GM23248 (cell line): ENCODE data around the gene KLHL4.

Experiments used
- EZH2 ChIP-seq: fragments of 200-600 bp; sonication (generic); IDR thresholded peaks from 2 replicates; pipeline ENCODE4 v1.6.1; 2018; ENCODE audit warnings: antibody characterized with exemption, mild to moderate bottlenecking; ENCODE audit not compliant: insufficient read depth, poor library complexity, severe bottlenecking
- EZH2phosphoT487 ChIP-seq: fragments of 200-600 bp; sonication (generic); IDR thresholded peaks from 2 replicates; pipeline ENCODE4 v1.6.1; 2018; ENCODE audit warnings: antibody characterized with exemption, moderate library complexity, mild to moderate bottlenecking, low read depth; ENCODE audit not compliant: insufficient read depth

GRCh38 chrX:87516717-87517121, 883 bp upstream of the KLHL4 start:
- no peak for TF ChIP-seq EZH2
- no peak for TF ChIP-seq EZH2phosphoT487
